ENCODE results near the gene LGALS3.

Gene LGALS3

DNA sequence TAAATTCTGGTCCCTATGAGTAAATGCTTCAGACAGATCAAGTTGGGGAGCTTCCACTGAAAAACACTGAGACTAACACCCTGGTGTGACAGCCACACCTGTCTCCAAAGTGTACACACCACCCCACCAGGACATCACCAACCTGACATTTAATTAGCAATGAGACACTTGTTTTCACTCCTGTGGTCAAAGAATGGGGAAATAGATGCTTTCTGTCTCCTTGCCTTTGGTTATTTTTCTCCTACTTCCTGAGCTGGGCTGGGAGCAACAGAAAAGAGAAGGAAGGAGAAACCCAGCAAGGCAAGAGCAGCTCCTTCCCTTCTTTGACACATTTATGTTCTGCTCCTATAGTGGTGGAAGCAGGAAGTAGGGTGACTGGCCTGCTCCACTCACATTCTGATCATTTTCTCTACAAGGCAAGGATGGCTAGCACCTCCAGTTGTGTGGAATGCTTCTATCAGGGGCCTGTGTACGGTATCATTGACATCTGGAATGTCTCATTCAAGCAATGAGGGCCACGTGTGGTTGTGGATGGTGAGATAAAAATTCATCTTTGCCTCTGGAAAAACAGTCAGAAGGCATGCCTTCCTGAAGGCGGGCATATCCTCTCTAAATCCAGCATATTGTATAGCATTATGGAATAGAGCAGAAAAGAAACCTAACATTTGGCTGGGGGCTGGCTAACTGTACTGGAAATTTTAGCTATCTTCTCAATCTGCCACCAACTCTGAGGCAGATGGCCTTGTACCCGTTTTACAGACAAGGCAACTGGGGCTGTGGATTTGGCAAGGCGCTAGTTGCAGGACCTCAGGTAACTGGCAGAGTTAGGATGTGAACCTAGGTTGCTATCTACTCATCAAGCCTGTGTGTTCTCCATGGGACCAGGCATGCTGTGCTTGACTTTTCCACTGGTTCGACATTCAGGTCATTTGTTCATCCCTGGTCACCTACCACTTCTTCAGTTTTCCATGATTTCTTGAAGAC lies 24.8 kb upstream of the LGALS3 start:
- TF ChIP-seq GATA2 (IDR thresholded peaks at IDR 0.05; ENCODE audit: low read depth, low read length) = no peak
- TF ChIP-seq GATA3 (IDR thresholded peaks at IDR 0.05; ENCODE audit: low read depth, low read length) = no peak

GRCh38 chr14:55105991-55106390 lies 23.1 kb upstream of the LGALS3 start:
- TF ChIP-seq GATA3 (IDR thresholded peaks at IDR 0.05; ENCODE audit: low read depth, low read length) = no peak
- TF ChIP-seq GATA2 (IDR thresholded peaks at IDR 0.05; ENCODE audit: low read depth, low read length) = no peak

GRCh38 chr14:55107766-55108554 lies 21.1 kb upstream of the LGALS3 start:
- TF ChIP-seq GATA2 (IDR thresholded peaks at IDR 0.05; ENCODE audit: low read depth, low read length) = no peak
- TF ChIP-seq GATA3 (IDR thresholded peaks at IDR 0.05; ENCODE audit: low read depth, low read length) = no peak

DNA sequence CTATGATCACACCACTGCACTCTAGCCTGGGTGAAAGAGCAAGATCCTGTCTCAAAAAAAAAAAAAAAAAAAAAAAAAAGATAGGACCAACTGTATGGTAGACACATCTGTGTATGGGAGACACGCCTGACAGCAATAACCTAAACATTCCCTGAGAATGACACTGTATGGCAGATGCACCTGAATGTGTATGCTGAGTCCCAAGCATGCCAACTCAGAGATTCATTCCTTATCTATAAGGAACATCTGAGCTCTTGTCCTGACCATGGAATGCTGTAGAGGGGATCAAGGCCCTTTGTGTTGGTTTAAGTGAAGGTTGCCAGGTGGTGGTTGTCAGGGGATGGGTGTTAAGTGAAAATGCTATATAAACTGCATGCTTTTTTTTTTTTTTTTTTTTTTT lies 19.2 kb upstream of the LGALS3 start:
- no peak for TF ChIP-seq GATA2 (IDR thresholded peaks at IDR 0.05; ENCODE audit: low read depth, low read length)
- TF ChIP-seq GATA3 (IDR thresholded peaks at IDR 0.05; ENCODE audit: low read depth, low read length) = no peak

GRCh38 chr14:55111122-55111708 lies 17.8 kb upstream of the LGALS3 start:
- TF ChIP-seq GATA2 (IDR thresholded peaks at IDR 0.05; ENCODE audit: low read depth, low read length) (no peak), GATA3 (IDR thresholded peaks at IDR 0.05; ENCODE audit: low read depth, low read length) (no peak)

DNA sequence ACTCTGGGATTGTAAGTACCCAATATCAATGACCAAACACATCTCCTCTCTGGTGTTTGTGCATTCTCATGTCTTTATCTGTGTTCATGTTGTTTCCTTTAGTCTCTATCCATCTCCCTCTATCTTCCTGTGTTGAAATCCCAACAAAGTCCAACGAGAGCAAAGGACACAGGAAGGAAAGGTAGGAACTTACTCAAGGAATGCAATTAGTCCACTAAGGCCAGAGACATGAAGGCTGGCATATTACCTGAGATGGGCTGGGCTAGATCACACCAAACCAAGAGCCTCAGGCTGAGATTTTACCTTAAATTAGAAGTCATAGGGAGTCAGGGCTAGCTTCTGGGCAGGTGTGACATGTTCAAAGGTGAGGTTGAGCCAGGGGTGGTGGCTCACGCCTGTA lies 14.3 kb upstream of the LGALS3 start:
- no peak for TF ChIP-seq GATA3 (IDR thresholded peaks at IDR 0.05; ENCODE audit: low read depth, low read length)
- no peak for TF ChIP-seq GATA2 (IDR thresholded peaks at IDR 0.05; ENCODE audit: low read depth, low read length)

- TF ChIP-seq GATA2 (IDR thresholded peaks at IDR 0.05; ENCODE audit: low read depth, low read length) = no peak
- TF ChIP-seq GATA3 (IDR thresholded peaks at IDR 0.05; ENCODE audit: low read depth, low read length) = no peak
Observed at GRCh38 chr14:55115460-55115859, 13.6 kb upstream of the LGALS3 start.

- TF ChIP-seq GATA2 (IDR thresholded peaks at IDR 0.05; ENCODE audit: low read depth, low read length) (no peak), GATA3 (IDR thresholded peaks at IDR 0.05; ENCODE audit: low read depth, low read length) (no peak)
Observed at GRCh38 chr14:55115861-55116245, 13.2 kb upstream of the LGALS3 start.

DNA sequence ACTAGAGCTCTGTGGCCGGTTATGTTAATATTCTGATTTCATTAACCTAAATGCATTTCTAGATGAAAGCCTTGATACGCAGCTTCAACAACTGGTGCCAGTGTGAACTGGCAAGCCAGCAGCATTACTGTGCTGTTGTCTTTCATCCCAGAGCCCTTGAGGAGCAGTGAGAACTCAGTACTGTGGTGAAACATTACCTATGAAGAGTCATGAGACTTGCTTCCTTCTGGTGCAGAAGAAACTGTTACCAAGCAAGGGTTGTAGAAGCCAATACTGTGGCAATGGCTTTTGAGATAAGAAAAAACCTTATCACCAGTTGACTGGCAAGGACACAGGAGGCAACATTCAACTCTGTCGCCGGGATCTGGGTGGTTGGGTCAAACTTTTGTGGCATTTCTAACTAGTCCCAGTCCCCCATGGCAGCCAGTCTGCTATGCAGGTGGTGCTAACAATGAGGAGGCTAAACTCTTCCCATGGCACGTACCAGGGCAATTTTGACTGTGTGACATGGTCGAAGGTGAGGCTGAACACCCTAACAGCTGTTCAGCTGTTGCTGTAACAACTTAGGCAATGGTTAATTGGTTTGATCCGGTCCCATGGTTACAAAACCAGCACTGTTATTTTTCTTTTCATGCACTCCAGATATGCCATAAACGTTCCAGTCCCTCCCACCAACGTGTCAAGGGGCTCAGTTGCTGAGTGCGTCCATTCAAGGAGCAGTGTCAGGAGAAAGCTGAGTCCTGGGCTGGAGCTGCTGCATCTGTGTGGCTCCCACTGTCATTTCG lies 12.6 kb upstream of the LGALS3 start:
- peak; percentile 55 for TF ChIP-seq GATA3 (IDR thresholded peaks at IDR 0.05; ENCODE audit: low read depth, low read length)
- peak; percentile 72 for TF ChIP-seq GATA2 (IDR thresholded peaks at IDR 0.05; ENCODE audit: low read depth, low read length)

DNA sequence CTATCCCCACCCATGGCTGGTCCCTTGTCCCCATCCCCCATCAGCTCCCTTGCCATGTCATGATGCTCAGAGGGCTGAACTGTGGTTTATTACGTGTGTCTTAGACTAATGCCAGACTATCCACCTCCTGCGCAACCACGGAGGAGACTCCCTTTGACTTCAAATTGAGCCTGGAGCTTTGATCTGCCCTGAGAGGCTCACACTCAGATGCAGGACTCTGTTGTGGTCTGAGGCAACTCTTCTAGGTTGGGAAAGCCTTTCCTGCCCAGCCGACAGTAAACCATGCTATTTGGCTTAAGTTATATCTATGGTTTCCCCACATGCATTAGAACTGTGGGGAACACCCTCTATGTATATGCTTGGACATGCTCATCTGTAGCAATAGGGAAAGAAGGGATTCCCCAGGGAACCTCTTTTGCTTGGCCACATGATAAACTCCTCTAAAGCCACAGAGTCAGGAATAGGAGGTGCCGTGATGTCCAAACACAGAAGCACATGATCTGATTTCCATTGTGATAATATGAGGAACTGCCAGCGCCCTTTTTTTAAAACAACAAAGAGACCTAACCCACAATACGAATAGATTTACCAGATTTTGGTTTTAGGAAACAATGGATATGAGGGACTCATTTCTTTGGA lies 11.1 kb upstream of the LGALS3 start:
- no peak for TF ChIP-seq GATA2 (IDR thresholded peaks at IDR 0.05; ENCODE audit: low read depth, low read length)
- TF ChIP-seq GATA3 (IDR thresholded peaks at IDR 0.05; ENCODE audit: low read depth, low read length) = no peak

GRCh38 chr14:55118761-55119160 lies 10.3 kb upstream of the LGALS3 start:
- TF ChIP-seq GATA2 (IDR thresholded peaks at IDR 0.05; ENCODE audit: low read depth, low read length) (no peak), GATA3 (IDR thresholded peaks at IDR 0.05; ENCODE audit: low read depth, low read length) (no peak)

DNA sequence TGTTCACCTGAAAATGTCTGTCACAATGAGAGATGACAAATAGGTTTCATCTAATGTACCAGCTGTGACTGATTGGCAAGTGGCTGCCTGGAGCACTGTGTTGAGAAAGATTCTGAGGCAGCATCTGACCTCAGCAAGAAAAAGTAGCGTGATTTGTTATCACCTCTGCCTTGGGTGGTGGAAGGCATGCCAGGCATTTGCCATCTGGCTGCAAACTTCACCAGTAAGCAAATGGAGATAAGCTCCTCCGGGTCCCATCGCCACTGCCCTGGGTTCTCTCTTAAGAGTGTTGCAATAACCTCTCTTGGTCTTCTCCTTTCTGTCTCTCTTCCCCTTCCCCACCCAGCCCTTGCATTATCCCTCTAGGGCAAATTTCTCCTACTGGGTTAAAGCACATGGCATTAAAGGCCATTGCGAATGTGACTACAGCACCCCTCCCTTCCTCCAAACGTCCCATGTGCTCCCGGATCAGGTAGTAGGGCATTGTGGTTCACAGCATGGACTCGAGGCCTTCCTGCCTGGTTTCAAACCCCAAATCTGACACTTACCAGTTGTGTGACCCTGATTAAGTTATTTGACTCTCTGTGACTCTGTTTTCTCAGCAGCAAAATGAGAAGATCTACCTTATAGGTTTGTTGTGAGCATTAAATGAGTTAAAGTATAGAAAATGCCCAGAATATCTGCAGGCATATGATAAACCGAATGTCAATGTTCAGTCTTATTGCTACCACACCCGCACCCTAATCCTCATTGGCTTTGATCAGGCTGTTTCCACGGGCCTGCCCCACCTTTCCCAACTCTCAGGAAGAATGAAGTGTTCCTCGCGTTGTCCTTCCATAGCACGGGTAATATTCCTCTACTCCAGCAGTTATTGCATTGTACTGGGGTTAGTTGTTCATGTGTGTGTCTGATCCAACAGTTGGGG lies 8.2 kb upstream of the LGALS3 start:
- no peak for TF ChIP-seq GATA3 (IDR thresholded peaks at IDR 0.05; ENCODE audit: low read depth, low read length)
- TF ChIP-seq GATA2 (IDR thresholded peaks at IDR 0.05; ENCODE audit: low read depth, low read length) = no peak

Measured in SH-SY5Y (cell line).